Endothelial cell of umbilical vein (primary cell): ENCODE measurements around the gene UGGT2. TPM values are rescaled to one million over a fixed set of nuclear protein-coding genes. Genes with fewer than 3 reads are reported as not detected.

Experiments used
- BruUV-seq: library from RNA; stranded (reverse); fragments of 400-500 nt; replicated peaks from 2 replicates; lab custom pipeline; 2021; lab: Mats Ljungman, UMichigan
- CTCF ChIA-PET: fragments of 300-600, 350-600 bp; sonication (Branson Sonifier 250); formaldehyde crosslinking; loops from one replicate; lab custom pipeline; 2021; ENCODE audit warnings: antibody characterized with exemption, inconsistent platforms; lab: Charles Lee
- POLR2A ChIA-PET: fragments of 300-600, 350-600 bp; sonication (Branson Sonifier 250); formaldehyde crosslinking; loops from one replicate; lab custom pipeline; 2021; ENCODE audit warnings: antibody characterized with exemption, inconsistent platforms; lab: Charles Lee
- DNase-seq: peaks from one replicate; pipeline ENCODE4 v3.0.0-alpha.2; 2011; ENCODE audit warnings: low read depth, low spot score
- FAIRE-seq: peaks from 2 replicates; lab custom pipeline; 2011; peaks lifted over from hg19 to GRCh38; lab: Jason Lieb, UNC
- H2AFZ ChIP-seq: 2 replicates; pipeline ENCODE4 v1.6.0; 2012; ENCODE audit warnings: low read depth, low read length, control low read depth, inconsistent platforms
- H3K27ac ChIP-seq: 2 replicates; pipeline ENCODE4 v1.5.1; 2011; ENCODE audit warnings: low read depth, mild to moderate bottlenecking, control low read depth, low read length, moderate library complexity; ENCODE audit not compliant: insufficient read depth
- H3K27me3 ChIP-seq, 2 experiments: 2 replicates each; pipeline versions ENCODE4 v1.6.0 to v1.6.1; 2011; ENCODE audit warnings: low read length in 2 of 2, mixed read lengths in 1 of 2; ENCODE audit not compliant: control insufficient read depth in 2 of 2, insufficient read depth in 2 of 2
- H3K36me3 ChIP-seq, 2 experiments: 2 replicates in 1 of 2; 3 replicates in 1 of 2; pipeline ENCODE4 v1.5.1; 2011; ENCODE audit warnings: low read length in 2 of 2, mild to moderate bottlenecking in 1 of 2, moderate library complexity in 1 of 2; ENCODE audit not compliant: control insufficient read depth in 2 of 2, insufficient read depth in 2 of 2; ENCODE audit errors: extremely low read depth in 1 of 2
- H3K4me1 ChIP-seq: 3 replicates; pipeline ENCODE4 v1.5.1; 2011; ENCODE audit warnings: mild to moderate bottlenecking, low read length; ENCODE audit not compliant: control insufficient read depth, insufficient read depth; ENCODE audit errors: extremely low read depth
- H3K4me2 ChIP-seq: 2 replicates; pipeline ENCODE4 v1.6.1; 2011; ENCODE audit warnings: low read length, control low read depth, mixed read lengths; ENCODE audit not compliant: insufficient read depth
- H3K4me3 ChIP-seq, 3 experiments: fragments of 200-600 bp in 1 of 3; sonication (generic), shearing (Covaris generic) in 1 of 3; replicated peaks in 1 of 3; 2 replicates each; pipeline ENCODE4 v1.5.1; 2011 to 2016; ENCODE audit warnings: control low read depth in 3 of 3, low read length in 3 of 3, mild to moderate bottlenecking in 2 of 3, inconsistent platforms in 1 of 3, low read depth in 1 of 3, moderate library complexity in 1 of 3; ENCODE audit not compliant: insufficient read depth in 1 of 3
- H3K79me2 ChIP-seq: 2 replicates; pipeline ENCODE4 v1.6.0; 2012; ENCODE audit warnings: low read length, inconsistent platforms; ENCODE audit not compliant: control insufficient read depth, insufficient read depth
- H3K9ac ChIP-seq: replicated peaks from 2 replicates; pipeline ENCODE3; 2011; ENCODE audit warnings: low read length, control low read depth; ENCODE audit not compliant: insufficient read depth; ENCODE audit errors: extremely low read depth
- H3K9me1 ChIP-seq: replicated peaks from 3 replicates; pipeline ENCODE4 v1.6.0; 2011; ENCODE audit warnings: mild to moderate bottlenecking, low read length; ENCODE audit not compliant: control insufficient read depth, insufficient read depth; ENCODE audit errors: extremely low read depth
- H3K9me3 ChIP-seq: replicated peaks from 2 replicates; pipeline ENCODE4 v1.5.1; 2012; ENCODE audit warnings: low read length, inconsistent platforms; ENCODE audit not compliant: control insufficient read depth, insufficient read depth
- H4K20me1 ChIP-seq: replicated peaks from 2 replicates; pipeline ENCODE3; 2011; ENCODE audit warnings: mild to moderate bottlenecking, low read length; ENCODE audit not compliant: control insufficient read depth, insufficient read depth; ENCODE audit errors: extremely low read depth
- EZH2 ChIP-seq: IDR thresholded peaks from 2 replicates; pipeline ENCODE4 v1.6.1; 2012; ENCODE audit warnings: borderline replicate concordance, low read depth, mild to moderate bottlenecking, moderate library complexity, low read length, inconsistent platforms; ENCODE audit not compliant: severe bottlenecking
- FOS ChIP-seq: IDR thresholded peaks from 2 replicates; pipeline ENCODE4 v1.6.1; 2011; ENCODE audit warnings: mild to moderate bottlenecking, low read length, moderate library complexity, borderline replicate concordance; ENCODE audit not compliant: insufficient read depth
- JUN ChIP-seq: IDR thresholded peaks from 2 replicates; pipeline ENCODE4 v1.6.1; 2011; ENCODE audit warnings: borderline replicate concordance, low read depth; ENCODE audit not compliant: insufficient read length, insufficient read depth
- MYC ChIP-seq: IDR thresholded peaks from one replicate; pipeline ENCODE4 v1.6.1; 2011; ENCODE audit warnings: mild to moderate bottlenecking, low read depth, low read length
- POLR2AphosphoS5 ChIP-seq: IDR thresholded peaks from 2 replicates; pipeline ENCODE4 v1.6.1; 2012; ENCODE audit warnings: low read depth, mild to moderate bottlenecking, control low read depth, low read length, moderate library complexity; ENCODE audit not compliant: insufficient read depth
- dilution Hi-C: fragments of 300-500 bp; cut with MboI; formaldehyde crosslinking; loops from one replicate; pipeline ENCODE4 v1.15.0; 2019; ENCODE audit warnings: low sequenced_read_pairs; ENCODE audit not compliant: extremely low pct_ligation_motif_present
- intact Hi-C: fragments of 100-400 bp; cut with micrococcal nuclease; formaldehyde crosslinking; loops from one replicate; pipeline ENCODE4 v1.10.0; 2022
- polyA plus RNA-seq, 4 experiments: library from polyadenylated mRNA; depleted of rRNA in 3 of 4; stranded (reverse) in 3 of 4; unstranded in 1 of 4; fragments of >200 nt; gene quantifications; 2 replicates each; pipeline versions ENCODE4 v1.2.1 to v1.2.3, GENCODE V29; 2011 to 2012; ENCODE audit warnings: missing spikeins in 1 of 4
- total RNA-seq: library from RNA; stranded (reverse); gene quantifications from 2 replicates; pipeline ENCODE4 v1.2.3, GENCODE V29; 2021

UGGT2 gene
- total and polyA plus RNA-seq, 2 donors (not counting 3 experiments of a cell fraction or from before 2014, with no cell fraction given), result 4.6 to 25.1 TPM

- no TSS peak for BruUV-seq
- no peaks in the 10 kb centered on the region for H3K36me3 ChIP-seq
- H4K20me1 ChIP-seq, result no peaks in the 10 kb centered on the region
- CTCF ChIA-PET, result no interaction called here
- H3K79me2 ChIP-seq, result no peaks in the 10 kb centered on the region
- H2AFZ ChIP-seq, result no peak overlapping the region
- no peak for FAIRE-seq
- TF ChIP-seq JUN (no peak), MYC (no peak), POLR2AphosphoS5 (no peak), EZH2 (no peak)
- no peaks in the 10 kb centered on the region for H3K4me1 ChIP-seq
- no peak overlapping the region for H3K4me3 ChIP-seq
- no peaks in the 10 kb centered on the region for H3K27me3 ChIP-seq
- H3K4me2 ChIP-seq, result no peak overlapping the region
- H3K9ac ChIP-seq, result no peak overlapping the region
- DNase-seq, result no peak
- dilution Hi-C loops (no loop called here), intact Hi-C loops (no loop called here)
- POLR2A ChIA-PET, result no interaction called here
- H3K9me1 ChIP-seq, result no peaks in the 10 kb centered on the region
- H3K9me3 ChIP-seq, result no peaks in the 10 kb centered on the region
- no peak overlapping the region for H3K27ac ChIP-seq
Measured at GRCh38 chr13:95874286-95874685, 178.9 kb downstream of the UGGT2 start.

DNA sequence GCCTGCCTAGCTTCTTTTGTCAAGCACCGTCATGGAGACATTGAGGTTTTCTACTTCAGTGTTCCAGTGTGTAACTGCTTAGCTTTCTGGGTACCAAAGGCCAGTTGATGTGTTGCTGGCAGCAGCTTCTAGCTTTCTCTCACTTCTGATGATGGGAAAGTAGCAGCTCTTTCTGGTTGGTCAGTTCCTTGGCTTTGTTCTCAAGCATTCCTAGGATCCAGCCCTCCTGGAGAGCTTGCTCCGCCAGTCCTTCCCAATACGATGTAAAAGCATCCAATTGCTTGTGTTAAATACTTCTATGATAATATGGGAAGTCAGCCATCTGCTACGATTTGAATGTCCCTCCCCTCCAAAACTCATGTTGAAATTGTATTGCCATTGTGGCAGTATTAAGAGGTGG lies 182.8 kb downstream of the UGGT2 start:
- ChIA-PET CTCF (interaction anchor here (0.9 kb wide), 1 partner anchor 11 kb away, joined by 3 read pairs; no protein-coding TSS in a partner anchor), POLR2A (no interaction called here)
- TF ChIP-seq JUN, result no peak
- no peak for TF ChIP-seq FOS
- no peak for TF ChIP-seq EZH2
- intact Hi-C loops, result no loop called here
- H4K20me1 ChIP-seq, result no peaks in the 10 kb centered on the region
- no peaks in the 10 kb centered on the region for H3K9me1 ChIP-seq
- H3K27me3 ChIP-seq, result no peaks in the 10 kb centered on the region
- dilution Hi-C loops, result no loop called here
- no peak overlapping the region for H2AFZ ChIP-seq
- DNase-seq (no peak), FAIRE-seq (no peak)
- H3K4me1 ChIP-seq, result no peaks in the 10 kb centered on the region
- no peaks in the 10 kb centered on the region for H3K79me2 ChIP-seq
- H3K9me3 ChIP-seq, result no peaks in the 10 kb centered on the region
- H3K4me2 ChIP-seq, result no peak overlapping the region
- no TSS peak for BruUV-seq
- H3K9ac ChIP-seq, result no peak overlapping the region
- no peak overlapping the region for H3K27ac ChIP-seq
- H3K36me3 ChIP-seq, result no peaks in the 10 kb centered on the region
- H3K4me3 ChIP-seq, result no peak overlapping the region
